Fibroblast of skin of back (primary cell): ENCODE data around the gene IFIT1B.
A peak's percentile ranks its signal among the peaks of the same experiment; 100 is the strongest.
"Not testable (repeated sequence)": the region's sequence is repeated elsewhere in the genome, so short reads cannot be mapped to it uniquely, and the experiment has no call there.

Source experiments
- DNase-seq: peaks from one replicate; pipeline ENCODE4 v3.0.0-alpha.2; 2013

IFIT1B gene

GRCh38 chr10:89348481-89348880 lies 29.4 kb upstream of the IFIT1B start:
- no peak for DNase-seq

GRCh38 chr10:89348975-89349374 lies 28.9 kb upstream of the IFIT1B start:
- no peak for DNase-seq

GRCh38 chr10:89350631-89351315 lies 27.1 kb upstream of the IFIT1B start:
- not testable (repeated sequence) for DNase-seq

GRCh38 chr10:89351412-89351779 lies 26.5 kb upstream of the IFIT1B start:
- no peak for DNase-seq

GRCh38 chr10:89351780-89352597 lies 25.9 kb upstream of the IFIT1B start:
- DNase-seq = peak; percentile 98

- DNase-seq = peak; percentile 38
These were observed 25.1 kb upstream of the IFIT1B start for GRCh38 chr10:89352802-89353201.

GRCh38 chr10:89355394-89355931 lies 22.4 kb upstream of the IFIT1B start:
- peak; percentile 46 for DNase-seq

- no peak for DNase-seq
These were observed 20.8 kb upstream of the IFIT1B start for GRCh38 chr10:89357096-89357495.

- no peak for DNase-seq
These were observed 19.9 kb upstream of the IFIT1B start for GRCh38 chr10:89357975-89358374.

- DNase-seq = no peak
These were observed 17.7 kb upstream of the IFIT1B start for GRCh38 chr10:89360157-89360556.

GRCh38 chr10:89362929-89363328 lies 14.9 kb upstream of the IFIT1B start:
- no peak for DNase-seq

- no peak for DNase-seq
These were observed 14.0 kb upstream of the IFIT1B start for GRCh38 chr10:89363729-89364442.

GRCh38 chr10:89364531-89364930 lies 13.3 kb upstream of the IFIT1B start:
- no peak for DNase-seq

- no peak for DNase-seq
These were observed 10.3 kb upstream of the IFIT1B start for GRCh38 chr10:89367529-89367928.

GRCh38 chr10:89368129-89368528 lies 9.7 kb upstream of the IFIT1B start:
- DNase-seq = no peak

GRCh38 chr10:89369156-89370105 lies 8.4 kb upstream of the IFIT1B start:
- peak; percentile 45 for DNase-seq

- DNase-seq = no peak
These were observed 6.8 kb upstream of the IFIT1B start for GRCh38 chr10:89371079-89371478.

GRCh38 chr10:89371987-89372386 lies 5.9 kb upstream of the IFIT1B start:
- DNase-seq = no peak

GRCh38 chr10:89373916-89374711 lies 3.7 kb upstream of the IFIT1B start:
- peak; percentile 82 for DNase-seq

- no peak for DNase-seq
These were observed 3.1 kb upstream of the IFIT1B start for GRCh38 chr10:89374713-89375141.

- DNase-seq = no peak
These were observed 1.2 kb downstream of the IFIT1B start for GRCh38 chr10:89379103-89379502.
